SK-N-SH treated with all-trans-retinoic acid at 6 μM for 48 hours (cell line): Measurements from ENCODE around the gene USP5.

Experiments
- ATAC-seq: fragments of 200-7000 bp; cut with Tn5 transposase; 3 replicates; pipeline ENCODE4 v1.9.1; 2020; ENCODE audit warnings: mild to moderate bottlenecking, moderate library complexity
- ARNTL ChIP-seq: fragments of 450-650 bp; formaldehyde crosslinking; IDR thresholded peaks from 2 replicates; pipeline ENCODE4 v1.5.0; 2020; ENCODE audit warnings: low read depth, mild to moderate bottlenecking, moderate library complexity, borderline replicate concordance
- BACH2 ChIP-seq: fragments of 250-450 bp; sonication (Bioruptor Pico); IDR thresholded peaks from 2 replicates; pipeline ENCODE4 v1.9.0; 2021; ENCODE audit warnings: mild to moderate bottlenecking, borderline replicate concordance
- ESRRG ChIP-seq: fragments of 250-450 bp; sonication (Bioruptor Pico); IDR thresholded peaks from 2 replicates; pipeline ENCODE4 v1.6.1; 2021; ENCODE audit warnings: mild to moderate bottlenecking
- GLIS3 ChIP-seq: fragments of 250-450 bp; sonication (Bioruptor Pico); IDR thresholded peaks from 2 replicates; pipeline ENCODE4 v1.5.0; 2020; ENCODE audit warnings: mild to moderate bottlenecking, moderate library complexity
- ISL1 ChIP-seq: fragments of 250-450 bp; sonication (Bioruptor Pico); IDR thresholded peaks from 2 replicates; pipeline ENCODE4 v2.1.2; 2022; ENCODE audit warnings: mild to moderate bottlenecking, moderate library complexity
- OSR1 ChIP-seq: fragments of 250-450 bp; sonication (Bioruptor Pico); IDR thresholded peaks from 2 replicates; pipeline ENCODE4 v1.8.0; 2022; ENCODE audit warnings: moderate library complexity, mild to moderate bottlenecking, inconsistent platforms
- PPARA ChIP-seq: fragments of 250-450 bp; sonication (Bioruptor Pico); IDR thresholded peaks from 2 replicates; pipeline ENCODE4 v1.5.0; 2020; ENCODE audit warnings: mild to moderate bottlenecking, borderline replicate concordance
- RARB ChIP-seq: fragments of 250-450 bp; sonication (Bioruptor Pico); IDR thresholded peaks from 2 replicates; pipeline ENCODE4 v1.8.0; 2021; ENCODE audit warnings: mild to moderate bottlenecking, moderate library complexity
- SNAI2 ChIP-seq: fragments of 250-450 bp; sonication (Bioruptor Pico); IDR thresholded peaks from 2 replicates; pipeline ENCODE4 v1.5.0; 2020; ENCODE audit warnings: mild to moderate bottlenecking, moderate library complexity
- TCF4 ChIP-seq: fragments of 250-450 bp; sonication (Bioruptor Pico); IDR thresholded peaks from 2 replicates; pipeline ENCODE4 v1.8.0; 2021; ENCODE audit warnings: mild to moderate bottlenecking, moderate library complexity, borderline replicate concordance
- TOX ChIP-seq: fragments of 250-450 bp; sonication (Bioruptor Pico); IDR thresholded peaks from 2 replicates; pipeline ENCODE4 v1.8.0; 2021; ENCODE audit warnings: mild to moderate bottlenecking, moderate library complexity, borderline replicate concordance
- ZC3H10 ChIP-seq: fragments of 250-450 bp; sonication (Bioruptor Pico); IDR thresholded peaks from 2 replicates; pipeline ENCODE4 v1.5.1; 2021; ENCODE audit warnings: mild to moderate bottlenecking, moderate library complexity
- ZFP3 ChIP-seq: fragments of 250-450 bp; sonication (Bioruptor Pico); IDR thresholded peaks from 2 replicates; pipeline ENCODE4 v1.5.0; 2020; ENCODE audit warnings: mild to moderate bottlenecking, moderate library complexity
- ZFP30 ChIP-seq: fragments of 450-650 bp; formaldehyde crosslinking; IDR thresholded peaks from 2 replicates; pipeline ENCODE4 v1.5.0; 2022; ENCODE audit warnings: mild to moderate bottlenecking, moderate library complexity
- ZNF565 ChIP-seq: fragments of 450-650 bp; formaldehyde crosslinking; conservative IDR thresholded peaks from 2 replicates; pipeline ENCODE4 v1.5.0; 2020; ENCODE audit warnings: low read depth, mild to moderate bottlenecking, moderate library complexity
- ZNF70 ChIP-seq: fragments of 450-650 bp; formaldehyde crosslinking; IDR thresholded peaks from 2 replicates; pipeline ENCODE4 v1.5.0; 2020; ENCODE audit warnings: mild to moderate bottlenecking, moderate library complexity
- TF ChIP-seq, protein P1 (sequence below): fragments of 250-450 bp; sonication (Bioruptor Pico); IDR thresholded peaks from 2 replicates; pipeline ENCODE4 v1.5.1; 2020; ENCODE audit warnings: low read depth, mild to moderate bottlenecking, moderate library complexity
- TF ChIP-seq, protein P2 (sequence below): fragments of 250-450 bp; sonication (Bioruptor Pico); IDR thresholded peaks from 2 replicates; pipeline ENCODE4 v1.8.0; 2021; ENCODE audit warnings: low read depth, mild to moderate bottlenecking, moderate library complexity, borderline replicate concordance
- TF ChIP-seq, protein P3 (sequence below): fragments of 250-450 bp; sonication (Bioruptor Pico); IDR thresholded peaks from 2 replicates; pipeline ENCODE4 v1.5.0; 2020; ENCODE audit warnings: mild to moderate bottlenecking, moderate library complexity
- TF ChIP-seq, protein P4 (sequence below): fragments of 250-450 bp; sonication (Bioruptor Pico); IDR thresholded peaks from 2 replicates; pipeline ENCODE4 v1.5.1; 2021; ENCODE audit warnings: mild to moderate bottlenecking, moderate library complexity

Gene USP5

DNA sequence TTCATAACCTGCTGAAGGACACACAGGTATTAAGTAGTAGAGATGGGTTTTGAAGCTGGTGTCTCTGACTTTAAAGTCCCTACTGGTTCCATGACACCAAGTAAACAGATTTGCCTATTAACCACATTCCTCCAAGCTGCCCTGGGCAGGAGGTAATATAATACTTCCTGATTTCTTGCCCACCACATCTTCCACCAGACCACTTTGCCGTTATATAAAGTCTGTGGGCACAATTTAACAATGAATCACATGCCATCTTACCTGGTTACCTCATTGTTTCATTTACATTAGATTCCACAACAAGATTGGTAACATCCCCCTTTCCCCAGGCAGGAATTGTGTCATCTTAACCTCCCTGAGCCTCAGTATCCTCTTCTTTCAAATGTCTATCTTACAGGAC lies 51.8 kb downstream of the USP5 start:
- no peak for ATAC-seq

DNA sequence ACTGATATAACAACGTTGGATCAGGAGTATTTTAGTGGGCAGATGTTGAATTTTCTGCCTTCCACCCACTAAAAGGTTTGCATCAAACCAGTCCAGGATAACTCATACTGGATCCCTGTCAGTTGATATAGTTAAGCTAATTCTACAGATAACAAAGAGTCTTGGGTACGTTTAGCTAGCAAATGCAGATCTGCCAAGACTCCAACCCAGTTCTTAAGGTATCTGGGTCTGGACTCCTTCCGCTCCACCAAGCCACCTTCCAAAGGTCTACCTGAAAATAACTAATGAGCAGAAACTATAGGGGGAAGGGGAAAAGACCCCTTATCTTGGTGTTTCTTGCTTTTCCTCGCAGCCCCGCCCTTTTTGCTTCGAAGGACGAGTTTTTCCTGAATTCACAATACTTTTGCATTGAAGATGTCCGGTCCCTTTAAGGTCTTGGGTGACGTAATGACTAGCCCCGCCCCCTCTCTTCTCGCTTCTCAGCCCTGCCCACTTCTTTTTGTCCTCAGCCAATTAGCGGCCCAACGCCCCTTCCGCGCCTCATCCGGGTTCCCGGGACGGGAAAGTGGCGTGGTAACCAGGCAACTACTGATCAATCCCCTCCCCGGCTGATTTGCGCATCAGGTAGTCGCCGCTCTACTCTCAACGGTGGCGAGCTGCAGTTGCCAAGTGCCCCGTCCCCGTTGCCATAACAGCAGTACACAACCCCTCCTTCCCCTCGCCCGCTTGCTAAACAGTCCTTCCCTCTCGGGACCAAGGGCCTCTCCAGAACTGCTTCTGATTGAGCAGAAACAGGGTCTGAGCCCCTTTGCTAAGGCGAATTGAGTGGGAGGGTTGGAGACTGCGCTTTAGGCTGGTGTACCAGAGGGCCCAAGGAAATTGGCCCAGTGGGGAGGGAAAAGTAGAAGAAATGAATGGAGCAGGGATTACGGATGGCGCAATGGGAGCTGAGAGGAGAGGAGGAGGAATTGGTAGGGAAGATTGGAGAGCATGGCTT lies 52.6 kb downstream of the USP5 start, which contains the start of gene LRRC23:
Gene LRRC23, plus strand, starts transcription at position 543 of the 997 bp plus-strand sequence. CDS start 812 bp downstream, outside the sequence.
- peak; percentile 97 for ATAC-seq
- TF ChIP-seq ZFP3 (CRISPR knock-in tag), result no peak
- TF ChIP-seq ZC3H10, result no peak
- TF ChIP-seq RARB (CRISPR knock-in tag), result no peak
- TF ChIP-seq TCF4 (CRISPR knock-in tag), result no peak
- TF ChIP-seq TOX (CRISPR knock-in tag), result no peak
- TF ChIP-seq, protein P1, sequence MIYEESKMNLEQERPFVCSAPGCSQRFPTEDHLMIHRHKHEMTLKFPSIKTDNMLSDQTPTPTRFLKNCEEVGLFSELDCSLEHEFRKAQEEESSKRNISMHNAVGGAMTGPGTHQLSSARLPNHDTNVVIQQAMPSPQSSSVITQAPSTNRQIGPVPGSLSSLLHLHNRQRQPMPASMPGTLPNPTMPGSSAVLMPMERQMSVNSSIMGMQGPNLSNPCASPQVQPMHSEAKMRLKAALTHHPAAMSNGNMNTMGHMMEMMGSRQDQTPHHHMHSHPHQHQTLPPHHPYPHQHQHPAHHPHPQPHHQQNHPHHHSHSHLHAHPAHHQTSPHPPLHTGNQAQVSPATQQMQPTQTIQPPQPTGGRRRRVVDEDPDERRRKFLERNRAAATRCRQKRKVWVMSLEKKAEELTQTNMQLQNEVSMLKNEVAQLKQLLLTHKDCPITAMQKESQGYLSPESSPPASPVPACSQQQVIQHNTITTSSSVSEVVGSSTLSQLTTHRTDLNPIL (CRISPR knock-in tag), result no peak
- TF ChIP-seq ZFP30, result no peak
- no peak for TF ChIP-seq ESRRG (CRISPR knock-in tag)
- no peak for TF ChIP-seq OSR1 (CRISPR knock-in tag)
- TF ChIP-seq, protein P2, sequence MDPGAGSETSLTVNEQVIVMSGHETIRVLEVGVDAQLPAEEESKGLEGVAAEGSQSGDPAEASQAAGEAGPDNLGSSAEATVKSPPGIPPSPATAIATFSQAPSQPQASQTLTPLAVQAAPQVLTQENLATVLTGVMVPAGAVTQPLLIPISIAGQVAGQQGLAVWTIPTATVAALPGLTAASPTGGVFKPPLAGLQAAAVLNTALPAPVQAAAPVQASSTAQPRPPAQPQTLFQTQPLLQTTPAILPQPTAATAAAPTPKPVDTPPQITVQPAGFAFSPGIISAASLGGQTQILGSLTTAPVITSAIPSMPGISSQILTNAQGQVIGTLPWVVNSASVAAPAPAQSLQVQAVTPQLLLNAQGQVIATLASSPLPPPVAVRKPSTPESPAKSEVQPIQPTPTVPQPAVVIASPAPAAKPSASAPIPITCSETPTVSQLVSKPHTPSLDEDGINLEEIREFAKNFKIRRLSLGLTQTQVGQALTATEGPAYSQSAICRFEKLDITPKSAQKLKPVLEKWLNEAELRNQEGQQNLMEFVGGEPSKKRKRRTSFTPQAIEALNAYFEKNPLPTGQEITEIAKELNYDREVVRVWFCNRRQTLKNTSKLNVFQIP (CRISPR knock-in tag), result no peak

More for the DNA sequence above, 51.8 kb downstream of the USP5 start:
- TF ChIP-seq, protein P3, sequence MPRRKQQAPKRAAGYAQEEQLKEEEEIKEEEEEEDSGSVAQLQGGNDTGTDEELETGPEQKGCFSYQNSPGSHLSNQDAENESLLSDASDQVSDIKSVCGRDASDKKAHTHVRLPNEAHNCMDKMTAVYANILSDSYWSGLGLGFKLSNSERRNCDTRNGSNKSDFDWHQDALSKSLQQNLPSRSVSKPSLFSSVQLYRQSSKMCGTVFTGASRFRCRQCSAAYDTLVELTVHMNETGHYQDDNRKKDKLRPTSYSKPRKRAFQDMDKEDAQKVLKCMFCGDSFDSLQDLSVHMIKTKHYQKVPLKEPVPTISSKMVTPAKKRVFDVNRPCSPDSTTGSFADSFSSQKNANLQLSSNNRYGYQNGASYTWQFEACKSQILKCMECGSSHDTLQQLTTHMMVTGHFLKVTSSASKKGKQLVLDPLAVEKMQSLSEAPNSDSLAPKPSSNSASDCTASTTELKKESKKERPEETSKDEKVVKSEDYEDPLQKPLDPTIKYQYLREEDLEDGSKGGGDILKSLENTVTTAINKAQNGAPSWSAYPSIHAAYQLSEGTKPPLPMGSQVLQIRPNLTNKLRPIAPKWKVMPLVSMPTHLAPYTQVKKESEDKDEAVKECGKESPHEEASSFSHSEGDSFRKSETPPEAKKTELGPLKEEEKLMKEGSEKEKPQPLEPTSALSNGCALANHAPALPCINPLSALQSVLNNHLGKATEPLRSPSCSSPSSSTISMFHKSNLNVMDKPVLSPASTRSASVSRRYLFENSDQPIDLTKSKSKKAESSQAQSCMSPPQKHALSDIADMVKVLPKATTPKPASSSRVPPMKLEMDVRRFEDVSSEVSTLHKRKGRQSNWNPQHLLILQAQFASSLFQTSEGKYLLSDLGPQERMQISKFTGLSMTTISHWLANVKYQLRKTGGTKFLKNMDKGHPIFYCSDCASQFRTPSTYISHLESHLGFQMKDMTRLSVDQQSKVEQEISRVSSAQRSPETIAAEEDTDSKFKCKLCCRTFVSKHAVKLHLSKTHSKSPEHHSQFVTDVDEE, result no peak
- TF ChIP-seq BACH2 (CRISPR knock-in tag) (no peak), ESRRG (CRISPR knock-in tag) (no peak), TCF4 (CRISPR knock-in tag) (no peak)
- TF ChIP-seq, protein P1 (CRISPR knock-in tag), result no peak

DNA sequence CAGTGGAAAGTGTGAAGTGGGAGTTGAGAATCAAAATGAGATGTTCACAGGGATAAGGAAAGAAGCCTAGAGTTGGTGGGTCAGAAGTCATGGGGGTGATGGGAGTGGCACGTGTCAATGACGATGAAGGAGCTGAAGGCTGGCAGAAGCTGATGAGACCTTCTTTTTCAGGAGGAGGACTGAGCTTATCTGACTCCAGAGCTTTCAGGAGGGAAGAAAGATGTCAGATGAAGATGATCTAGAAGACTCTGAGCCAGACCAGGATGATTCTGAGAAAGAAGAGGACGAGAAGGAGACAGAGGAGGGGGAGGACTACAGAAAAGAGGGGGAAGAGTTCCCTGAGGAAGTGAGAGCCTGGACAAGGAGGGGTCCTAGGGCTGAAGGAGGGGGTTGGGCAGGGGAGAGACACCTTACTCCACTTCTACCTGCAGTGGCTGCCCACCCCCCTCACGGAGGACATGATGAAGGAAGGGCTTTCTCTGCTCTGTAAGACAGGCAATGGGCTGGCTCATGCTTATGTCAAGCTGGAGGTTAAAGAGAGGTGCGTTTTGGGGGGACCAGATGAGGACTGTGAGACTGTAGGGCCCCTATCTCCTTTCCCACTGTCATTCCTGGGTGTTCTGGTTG lies 53.6 kb downstream of the USP5 start:
- ATAC-seq, result no peak
- TF ChIP-seq, protein P2 (CRISPR knock-in tag), result no peak
- TF ChIP-seq GLIS3 (CRISPR knock-in tag), result no peak
- no peak for TF ChIP-seq ZC3H10
- TF ChIP-seq OSR1 (CRISPR knock-in tag), result no peak
- no peak for TF ChIP-seq ARNTL
- TF ChIP-seq ISL1 (CRISPR knock-in tag), result no peak
- no peak for TF ChIP-seq ZFP3 (CRISPR knock-in tag)
- no peak for TF ChIP-seq TCF4 (CRISPR knock-in tag)
- no peak for TF ChIP-seq ZNF70
- TF ChIP-seq, protein P4, sequence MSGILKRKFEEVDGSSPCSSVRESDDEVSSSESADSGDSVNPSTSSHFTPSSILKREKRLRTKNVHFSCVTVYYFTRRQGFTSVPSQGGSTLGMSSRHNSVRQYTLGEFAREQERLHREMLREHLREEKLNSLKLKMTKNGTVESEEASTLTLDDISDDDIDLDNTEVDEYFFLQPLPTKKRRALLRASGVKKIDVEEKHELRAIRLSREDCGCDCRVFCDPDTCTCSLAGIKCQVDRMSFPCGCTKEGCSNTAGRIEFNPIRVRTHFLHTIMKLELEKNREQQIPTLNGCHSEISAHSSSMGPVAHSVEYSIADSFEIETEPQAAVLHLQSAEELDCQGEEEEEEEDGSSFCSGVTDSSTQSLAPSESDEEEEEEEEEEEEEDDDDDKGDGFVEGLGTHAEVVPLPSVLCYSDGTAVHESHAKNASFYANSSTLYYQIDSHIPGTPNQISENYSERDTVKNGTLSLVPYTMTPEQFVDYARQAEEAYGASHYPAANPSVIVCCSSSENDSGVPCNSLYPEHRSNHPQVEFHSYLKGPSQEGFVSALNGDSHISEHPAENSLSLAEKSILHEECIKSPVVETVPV (CRISPR knock-in tag), result no peak
- no peak for TF ChIP-seq SNAI2 (CRISPR knock-in tag)
- TF ChIP-seq ZNF565 (CRISPR knock-in tag), result no peak
- TF ChIP-seq PPARA, result no peak
- TF ChIP-seq RARB (CRISPR knock-in tag), result no peak
- TF ChIP-seq, protein P3, result no peak
- no peak for TF ChIP-seq ESRRG (CRISPR knock-in tag)
